ENCODE data around the gene CADM2.
"Not testable (repeated sequence)": the region's sequence is repeated elsewhere in the genome, so short reads cannot be mapped to it uniquely, and the experiment has no call there.

CADM2 gene

DNA sequence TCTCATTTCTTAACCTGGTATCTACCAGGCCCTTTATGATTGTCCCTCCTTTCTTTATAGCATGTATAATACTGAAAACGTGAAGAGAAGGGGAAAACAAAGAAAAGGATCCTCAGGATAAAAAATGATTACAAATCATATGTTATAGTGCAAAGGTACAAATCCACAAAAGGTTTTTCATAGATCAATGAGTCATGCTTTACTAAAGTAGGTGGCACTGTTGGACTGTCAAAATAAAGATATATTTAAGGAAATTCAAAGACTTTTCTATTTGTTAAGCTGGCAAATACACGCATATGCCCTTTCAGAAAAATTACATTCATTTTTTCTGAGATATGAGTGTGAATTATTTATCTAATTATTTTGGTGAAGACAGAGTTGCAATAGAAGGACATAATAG is 151.6 kb downstream of the CADM2 start:
- TF ChIP-seq, protein P1, sequence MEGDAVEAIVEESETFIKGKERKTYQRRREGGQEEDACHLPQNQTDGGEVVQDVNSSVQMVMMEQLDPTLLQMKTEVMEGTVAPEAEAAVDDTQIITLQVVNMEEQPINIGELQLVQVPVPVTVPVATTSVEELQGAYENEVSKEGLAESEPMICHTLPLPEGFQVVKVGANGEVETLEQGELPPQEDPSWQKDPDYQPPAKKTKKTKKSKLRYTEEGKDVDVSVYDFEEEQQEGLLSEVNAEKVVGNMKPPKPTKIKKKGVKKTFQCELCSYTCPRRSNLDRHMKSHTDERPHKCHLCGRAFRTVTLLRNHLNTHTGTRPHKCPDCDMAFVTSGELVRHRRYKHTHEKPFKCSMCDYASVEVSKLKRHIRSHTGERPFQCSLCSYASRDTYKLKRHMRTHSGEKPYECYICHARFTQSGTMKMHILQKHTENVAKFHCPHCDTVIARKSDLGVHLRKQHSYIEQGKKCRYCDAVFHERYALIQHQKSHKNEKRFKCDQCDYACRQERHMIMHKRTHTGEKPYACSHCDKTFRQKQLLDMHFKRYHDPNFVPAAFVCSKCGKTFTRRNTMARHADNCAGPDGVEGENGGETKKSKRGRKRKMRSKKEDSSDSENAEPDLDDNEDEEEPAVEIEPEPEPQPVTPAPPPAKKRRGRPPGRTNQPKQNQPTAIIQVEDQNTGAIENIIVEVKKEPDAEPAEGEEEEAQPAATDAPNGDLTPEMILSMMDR (IDR thresholded peaks at IDR 0.05), result 0 out of 2 replicates have a peak, but pooled peaks have one; percentile 15
- no peak for TF ChIP-seq ZFX (IDR thresholded peaks at IDR 0.05; ENCODE audit: borderline replicate concordance)
- no peak overlapping the region for H3K27ac ChIP-seq

DNA sequence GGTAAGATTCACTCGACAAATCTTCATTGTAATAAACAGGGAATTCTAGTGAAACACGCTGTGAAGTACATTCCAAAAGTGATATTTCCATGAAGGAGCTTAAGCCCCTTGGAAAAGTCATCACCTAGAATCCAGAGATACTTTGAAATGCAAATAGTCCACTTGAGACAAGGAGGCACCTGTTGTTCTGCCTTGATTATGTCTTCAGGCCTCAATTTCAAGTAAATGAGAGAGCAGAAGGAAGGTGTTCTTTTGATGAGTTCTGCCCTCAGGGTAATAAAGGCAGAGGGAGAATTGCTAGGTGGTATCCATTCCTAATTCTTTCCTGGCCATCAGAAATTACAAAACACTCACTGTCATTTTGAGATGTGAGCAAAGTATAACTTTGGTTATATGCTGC is 162.1 kb downstream of the CADM2 start:
- no peak for TF ChIP-seq ZFX (IDR thresholded peaks at IDR 0.05; ENCODE audit: borderline replicate concordance)
- TF ChIP-seq, protein P1 (IDR thresholded peaks at IDR 0.05), result no peak
- H3K27ac ChIP-seq, result no peak overlapping the region

DNA sequence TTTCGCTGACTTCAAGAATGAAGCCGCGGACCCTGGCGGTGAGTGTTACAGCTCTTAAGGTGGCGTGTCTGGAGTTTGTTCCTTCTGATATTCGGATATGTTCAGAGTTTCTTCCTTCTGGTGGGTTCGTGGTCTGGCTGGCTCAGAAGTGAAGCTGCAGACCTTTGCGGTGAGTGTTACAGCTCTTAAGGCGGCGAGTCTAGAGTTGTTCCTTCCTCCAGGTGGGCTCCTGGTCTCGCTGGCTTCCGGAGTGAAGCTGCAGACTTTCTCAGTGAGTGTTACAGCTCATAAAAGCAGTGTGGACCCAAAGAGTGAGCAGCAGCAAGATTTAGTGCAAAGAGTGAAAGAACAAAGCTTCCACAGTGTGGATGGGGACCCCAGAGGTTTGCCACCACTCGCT is 174.1 kb downstream of the CADM2 start:
- not testable (repeated sequence) for H3K27ac ChIP-seq

DNA sequence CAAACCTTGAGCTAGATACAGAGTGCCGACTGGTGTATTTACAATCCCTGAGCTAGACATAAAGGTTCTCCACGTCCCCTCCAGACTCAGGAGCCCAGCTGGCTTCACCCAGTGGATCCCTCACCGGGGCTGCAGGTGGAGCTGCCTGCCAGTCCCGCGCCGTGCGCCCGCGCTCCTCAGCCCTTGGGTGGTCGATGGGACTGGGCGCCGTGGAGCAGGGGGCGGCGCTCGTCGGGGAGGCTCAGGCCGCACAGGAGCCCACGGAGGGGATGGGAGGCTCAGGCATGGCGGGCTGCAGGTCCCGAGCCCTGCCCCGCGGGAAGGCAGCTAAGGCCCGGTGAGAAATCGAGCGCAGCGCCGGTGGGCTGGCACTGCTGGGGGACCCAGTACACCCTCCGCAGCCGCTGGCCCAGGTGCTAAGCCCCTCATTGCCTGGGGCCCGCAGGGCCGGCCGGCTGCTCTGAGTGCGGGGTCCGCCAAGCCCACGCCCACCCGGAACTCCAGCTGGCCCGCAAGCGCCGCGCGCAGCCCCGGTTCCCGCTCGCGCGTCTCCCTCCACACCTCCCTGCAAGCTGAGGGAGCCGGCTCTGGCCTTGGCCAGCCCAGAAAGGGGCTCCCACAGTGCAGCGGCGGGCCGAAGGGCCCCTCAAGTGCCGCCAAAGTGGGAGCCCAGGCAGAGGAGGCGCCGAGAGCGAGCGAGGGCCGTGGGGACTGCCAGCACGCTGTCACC is 175.1 kb downstream of the CADM2 start:
- H3K27ac ChIP-seq, result not testable (repeated sequence)

DNA sequence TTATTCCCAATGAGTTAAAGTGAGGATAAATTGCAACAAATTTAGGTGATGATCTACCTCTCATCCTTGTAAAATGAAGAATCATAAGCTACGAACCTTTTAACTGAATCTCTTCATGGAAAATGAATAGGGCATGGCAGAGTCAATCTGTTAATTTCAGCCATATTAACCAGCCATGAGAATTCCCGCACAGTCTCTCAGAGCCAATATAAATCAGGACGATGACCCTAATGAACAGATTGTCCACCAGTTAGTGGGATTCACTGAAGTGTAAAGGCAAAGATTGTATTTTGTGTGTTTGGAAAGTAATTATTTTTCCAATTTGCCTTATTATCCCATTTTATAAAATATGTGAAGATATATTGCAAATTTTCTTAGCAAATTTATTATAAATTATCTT is 183.8 kb downstream of the CADM2 start:
- no peak overlapping the region for H3K27ac ChIP-seq
- TF ChIP-seq ZFX (IDR thresholded peaks at IDR 0.05; ENCODE audit: borderline replicate concordance), result no peak
- TF ChIP-seq, protein P1 (IDR thresholded peaks at IDR 0.05), result no peak

DNA sequence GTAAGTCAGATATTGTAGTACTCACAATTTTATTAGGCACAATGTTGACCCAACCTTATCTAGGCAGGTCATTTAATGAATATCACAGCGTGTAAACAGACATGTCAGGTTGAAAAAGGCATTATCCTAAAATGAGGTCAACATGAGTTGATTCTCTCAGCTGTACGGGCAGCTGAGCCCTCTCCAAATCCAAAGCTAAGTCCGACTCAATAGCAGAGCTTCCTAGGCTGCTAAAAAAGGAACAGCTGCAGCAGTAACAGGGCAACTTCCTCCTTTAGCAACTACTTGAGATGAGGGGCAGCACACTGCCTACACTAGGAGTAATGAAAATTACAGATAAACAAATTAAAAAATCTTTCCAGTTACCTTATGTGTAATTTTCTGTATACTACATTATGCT is 189.2 kb downstream of the CADM2 start:
- TF ChIP-seq, protein P1 (IDR thresholded peaks at IDR 0.05), result no peak
- TF ChIP-seq ZFX (IDR thresholded peaks at IDR 0.05; ENCODE audit: borderline replicate concordance), result no peak

DNA sequence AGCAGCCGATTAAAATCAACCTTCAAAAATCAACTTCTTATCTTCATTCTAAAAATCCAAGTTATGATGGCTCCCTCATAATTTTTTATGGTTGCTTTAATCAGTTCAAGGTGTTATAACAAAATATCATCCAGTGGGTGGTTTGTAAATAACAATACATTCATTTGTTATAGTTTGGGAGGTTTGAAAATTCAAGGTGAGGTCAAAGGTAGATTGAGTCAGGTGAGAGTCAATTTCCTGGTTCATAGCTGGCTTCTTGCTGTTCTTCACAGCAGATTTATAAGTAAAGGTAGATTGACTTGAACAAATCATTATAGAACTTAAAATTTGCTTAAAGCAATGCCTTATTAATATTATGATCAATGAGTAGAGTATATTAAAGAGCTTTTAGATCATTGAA is 192.8 kb downstream of the CADM2 start:
- no peak overlapping the region for H3K27ac ChIP-seq
- TF ChIP-seq, protein P1 (IDR thresholded peaks at IDR 0.05), result no peak
- no peak for TF ChIP-seq ZFX (IDR thresholded peaks at IDR 0.05; ENCODE audit: borderline replicate concordance)

More for the DNA sequence above, 189.2 kb downstream of the CADM2 start:
- H3K27ac ChIP-seq, result no peak overlapping the region

DNA sequence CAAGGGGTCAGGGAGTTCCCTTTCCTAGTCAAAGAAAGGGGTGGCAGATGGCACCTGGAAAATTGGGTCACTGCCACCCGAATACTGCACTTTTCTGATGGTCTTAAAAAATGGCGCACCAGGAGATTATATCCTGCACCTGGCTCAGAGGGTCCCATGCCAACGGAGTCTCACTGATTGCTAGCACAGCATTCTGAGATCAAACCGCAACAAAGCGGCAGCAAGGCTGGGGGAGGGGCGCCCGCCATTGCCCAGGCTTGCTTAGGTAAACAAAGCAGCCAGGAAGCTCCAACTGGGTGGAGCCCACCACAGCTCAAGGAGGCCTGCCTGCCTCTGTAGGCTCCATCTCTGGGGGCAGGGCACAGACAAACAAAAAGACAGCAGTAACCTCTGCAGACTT is 194.5 kb downstream of the CADM2 start:
- H3K27ac ChIP-seq, result not testable (repeated sequence)

DNA sequence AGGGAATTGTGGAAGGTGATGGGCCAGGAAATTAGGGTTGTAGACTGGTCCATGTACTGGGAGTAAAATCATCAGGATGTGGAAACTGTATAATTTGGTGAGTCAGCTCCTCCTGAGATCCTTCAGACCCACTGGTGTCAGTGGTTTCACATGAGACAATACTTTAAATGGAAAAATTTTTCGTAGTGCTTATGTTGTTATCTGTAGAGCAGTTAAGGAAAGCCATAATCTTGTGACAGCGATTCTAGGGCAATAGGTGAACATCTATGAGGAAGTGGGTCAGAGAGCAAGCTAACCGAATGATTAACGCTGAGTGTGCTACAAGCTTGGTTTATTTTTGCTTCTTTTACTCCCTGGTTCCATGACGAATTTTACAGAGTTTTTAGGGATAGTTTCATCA is 200.6 kb downstream of the CADM2 start:
- no peak overlapping the region for H3K27ac ChIP-seq
- TF ChIP-seq ZFX (IDR thresholded peaks at IDR 0.05; ENCODE audit: borderline replicate concordance), result no peak
- TF ChIP-seq, protein P1 (IDR thresholded peaks at IDR 0.05), result no peak
